Loucy (cell line): ENCODE data around the gene TRIM52.

Source experiments
- H2AFZ ChIP-seq: fragments of 200-600 bp; sonication (generic); 2 replicates; pipeline ENCODE4 v1.6.0; 2016; ENCODE audit warnings: antibody characterized with exemption, mild to moderate bottlenecking, low read length, moderate library complexity
- H3F3A ChIP-seq: fragments of 200-600 bp; 2 replicates; pipeline ENCODE4 v1.6.0; 2016; ENCODE audit warnings: antibody characterized with exemption, low read depth, mild to moderate bottlenecking
- H3K27me3 ChIP-seq: fragments of 200-600 bp; sonication (generic); 2 replicates; pipeline ENCODE4 v1.6.1; 2014; ENCODE audit warnings: low read length, mild to moderate bottlenecking; ENCODE audit not compliant: insufficient read depth, poor library complexity, severe bottlenecking
- H3K36me3 ChIP-seq: fragments of 200-600 bp; sonication (generic); 2 replicates; pipeline ENCODE4 v1.6.1; 2016; ENCODE audit warnings: low read length; ENCODE audit not compliant: insufficient read depth
- H3K4me1 ChIP-seq: fragments of 200-600 bp; sonication (generic); 2 replicates; pipeline ENCODE4 v1.5.1; 2014; ENCODE audit warnings: low read length, mild to moderate bottlenecking; ENCODE audit not compliant: insufficient read depth, poor library complexity, severe bottlenecking
- H3K4me2 ChIP-seq: fragments of 200-600 bp; sonication (generic); 2 replicates; pipeline ENCODE4 v1.6.0; 2014; ENCODE audit warnings: antibody characterized with exemption, low read length, low read depth, mild to moderate bottlenecking; ENCODE audit not compliant: poor library complexity, severe bottlenecking
- H3K4me3 ChIP-seq: fragments of 200-600 bp; sonication (generic); 2 replicates; pipeline ENCODE4 v1.5.1; 2014; ENCODE audit warnings: low read length, mild to moderate bottlenecking, mixed read lengths; ENCODE audit not compliant: poor library complexity, severe bottlenecking
- H3K79me2 ChIP-seq: fragments of 200-600 bp; sonication (generic); 2 replicates; pipeline ENCODE4 v1.6.1; 2014; ENCODE audit warnings: low read length; ENCODE audit not compliant: insufficient read depth
- H3K9ac ChIP-seq: fragments of 200-600 bp; sonication (generic); 2 replicates; pipeline ENCODE4 v1.6.0; 2014; ENCODE audit warnings: mild to moderate bottlenecking, low read depth, low read length, moderate library complexity; ENCODE audit not compliant: poor library complexity, severe bottlenecking
- H3K9me2 ChIP-seq: fragments of 200-600 bp; sonication (generic); replicated peaks from 2 replicates; pipeline ENCODE4 v1.6.1; 2016; ENCODE audit warnings: low read depth, low read length, mixed read lengths
- H3K9me3 ChIP-seq: fragments of 200-600 bp; sonication (generic); 2 replicates; pipeline ENCODE4 v1.6.1; 2014; ENCODE audit warnings: mild to moderate bottlenecking, antibody characterized with exemption, low read length, low read depth; ENCODE audit not compliant: insufficient read depth
- H4K20me1 ChIP-seq: fragments of 200-600 bp; sonication (generic); 2 replicates; pipeline ENCODE4 v1.6.0; 2014; ENCODE audit warnings: antibody characterized with exemption, low read length, mild to moderate bottlenecking; ENCODE audit not compliant: insufficient read depth, poor library complexity, severe bottlenecking
- EZH2phosphoT487 ChIP-seq: fragments of 200-600 bp; IDR thresholded peaks from 2 replicates; pipeline ENCODE4 v1.6.1; 2018; ENCODE audit warnings: antibody characterized with exemption, mild to moderate bottlenecking, moderate library complexity, borderline replicate concordance
- TF ChIP-seq, protein P1 (sequence below): fragments of 200-600 bp; sonication (generic); conservative IDR thresholded peaks from 2 replicates; pipeline ENCODE4 v1.5.1; 2014; ENCODE audit warnings: mild to moderate bottlenecking, antibody characterized with exemption, low read length

The TRIM52 gene

GRCh38 chr5:181205761-181206649, 54.9 kb downstream of the TRIM52 start:
- H3K9me3 ChIP-seq: no peaks in the 10 kb centered on the region
- no peaks in the 10 kb centered on the region for H3K36me3 ChIP-seq
- no peaks in the 10 kb centered on the region for H4K20me1 ChIP-seq
- H3K9ac ChIP-seq: peak overlapping the region; percentile 76
- H3K27me3 ChIP-seq: no peaks in the 10 kb centered on the region
- H3K4me1 ChIP-seq: peaks cover 7% of the 10 kb centered on the region
- no peaks in the 10 kb centered on the region for H3K9me2 ChIP-seq
- no peaks in the 10 kb centered on the region; the same call in 1 of the 2 replicates for H3F3A ChIP-seq
- peak overlapping the region; percentile 92 for H2AFZ ChIP-seq
- H3K4me2 ChIP-seq: peak overlapping the region; percentile 92
- no peak for TF ChIP-seq EZH2phosphoT487
- TF ChIP-seq, protein P1, sequence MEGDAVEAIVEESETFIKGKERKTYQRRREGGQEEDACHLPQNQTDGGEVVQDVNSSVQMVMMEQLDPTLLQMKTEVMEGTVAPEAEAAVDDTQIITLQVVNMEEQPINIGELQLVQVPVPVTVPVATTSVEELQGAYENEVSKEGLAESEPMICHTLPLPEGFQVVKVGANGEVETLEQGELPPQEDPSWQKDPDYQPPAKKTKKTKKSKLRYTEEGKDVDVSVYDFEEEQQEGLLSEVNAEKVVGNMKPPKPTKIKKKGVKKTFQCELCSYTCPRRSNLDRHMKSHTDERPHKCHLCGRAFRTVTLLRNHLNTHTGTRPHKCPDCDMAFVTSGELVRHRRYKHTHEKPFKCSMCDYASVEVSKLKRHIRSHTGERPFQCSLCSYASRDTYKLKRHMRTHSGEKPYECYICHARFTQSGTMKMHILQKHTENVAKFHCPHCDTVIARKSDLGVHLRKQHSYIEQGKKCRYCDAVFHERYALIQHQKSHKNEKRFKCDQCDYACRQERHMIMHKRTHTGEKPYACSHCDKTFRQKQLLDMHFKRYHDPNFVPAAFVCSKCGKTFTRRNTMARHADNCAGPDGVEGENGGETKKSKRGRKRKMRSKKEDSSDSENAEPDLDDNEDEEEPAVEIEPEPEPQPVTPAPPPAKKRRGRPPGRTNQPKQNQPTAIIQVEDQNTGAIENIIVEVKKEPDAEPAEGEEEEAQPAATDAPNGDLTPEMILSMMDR: no peak
- H3K79me2 ChIP-seq: no peaks in the 10 kb centered on the region
- peak overlapping the region; percentile 80 for H3K4me3 ChIP-seq
